GM18858 (cell line): ENCODE data around the gene LPCAT1.
"Not testable (repeated sequence)": the region's sequence is repeated elsewhere in the genome, so short reads cannot be mapped to it uniquely, and the experiment has no call there.

ENCODE experiments used
- ATAC-seq: cut with Tn5 transposase; IDR thresholded peaks from one replicate; pipeline ENCODE4 v1.9.1; 2021; ENCODE audit not compliant: unreplicated experiment

LPCAT1 gene

DNA sequence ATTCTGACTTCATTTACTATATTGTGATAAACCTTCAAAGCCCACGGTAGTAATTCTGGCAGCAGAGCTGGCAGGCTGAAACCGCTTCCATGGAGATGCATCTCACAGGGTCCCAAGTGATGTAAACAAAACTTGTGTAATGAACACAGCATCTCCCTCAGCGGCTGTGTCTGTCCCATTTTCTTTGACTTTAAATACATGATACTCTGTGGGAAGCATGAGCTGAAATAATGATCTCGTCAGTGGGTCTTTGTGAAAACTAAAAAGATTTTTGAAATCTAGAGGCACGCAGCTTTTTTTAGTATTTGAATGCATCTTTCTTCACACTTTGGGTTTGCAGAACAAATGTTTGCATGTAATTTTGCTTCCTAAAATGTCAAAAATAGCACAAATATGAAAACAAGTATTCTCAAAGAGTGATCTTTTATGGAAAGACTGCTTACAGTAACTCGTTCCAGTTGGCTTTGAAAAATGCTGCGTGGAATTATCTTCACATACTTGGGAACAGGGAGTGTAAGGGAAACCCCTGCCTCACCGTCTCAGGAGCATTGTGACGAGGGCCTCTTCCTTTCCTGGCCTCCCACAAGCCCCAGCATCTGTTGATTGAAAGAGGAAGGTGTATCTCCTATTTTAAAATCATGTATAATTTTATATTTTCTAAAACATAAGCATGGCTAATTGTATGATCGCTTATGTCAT, 18.1 kb upstream of the LPCAT1 start:
- ATAC-seq = no peak

DNA sequence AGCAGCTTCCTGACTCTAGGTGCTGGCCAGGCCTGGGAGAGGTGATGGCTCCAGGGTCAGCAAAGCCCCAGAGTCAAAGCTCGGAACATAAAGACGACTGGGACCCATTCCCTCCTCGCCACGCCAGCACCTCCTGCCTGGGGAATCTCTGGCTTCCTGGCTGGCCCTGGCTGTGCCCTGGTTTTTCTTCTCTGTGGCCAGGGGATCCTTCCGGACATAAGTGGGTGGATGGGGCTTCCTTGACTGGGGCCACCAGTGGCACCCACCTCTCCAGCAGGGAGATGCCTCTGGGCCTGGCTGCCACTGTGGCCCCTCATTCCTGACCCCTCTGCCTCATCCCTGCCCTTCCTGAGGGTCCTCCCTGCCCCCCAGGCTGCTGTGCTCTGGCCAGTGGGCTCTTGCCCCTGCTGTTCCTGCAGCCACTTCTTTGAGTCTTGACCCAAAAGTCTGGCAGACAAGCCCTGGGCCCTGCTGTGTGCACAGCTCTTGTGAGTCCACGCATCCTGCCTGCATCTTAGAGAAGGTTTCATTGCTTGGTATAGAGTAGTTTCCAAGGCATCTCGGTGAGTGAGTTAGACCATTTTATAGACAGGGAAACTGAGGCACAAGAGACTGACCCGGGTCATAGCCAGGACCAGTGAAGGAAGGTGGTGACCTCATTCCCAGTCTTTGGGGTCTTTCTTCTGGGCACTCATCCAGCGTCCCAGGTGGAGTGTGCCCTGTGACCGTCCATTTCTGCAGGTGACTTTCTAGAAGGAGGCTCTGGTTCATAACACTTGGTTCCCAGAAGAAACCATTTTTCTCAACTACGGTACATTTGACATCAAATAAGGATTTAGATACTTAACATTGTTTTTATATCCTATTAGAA, 17.3 kb upstream of the LPCAT1 start:
- no peak for ATAC-seq

DNA sequence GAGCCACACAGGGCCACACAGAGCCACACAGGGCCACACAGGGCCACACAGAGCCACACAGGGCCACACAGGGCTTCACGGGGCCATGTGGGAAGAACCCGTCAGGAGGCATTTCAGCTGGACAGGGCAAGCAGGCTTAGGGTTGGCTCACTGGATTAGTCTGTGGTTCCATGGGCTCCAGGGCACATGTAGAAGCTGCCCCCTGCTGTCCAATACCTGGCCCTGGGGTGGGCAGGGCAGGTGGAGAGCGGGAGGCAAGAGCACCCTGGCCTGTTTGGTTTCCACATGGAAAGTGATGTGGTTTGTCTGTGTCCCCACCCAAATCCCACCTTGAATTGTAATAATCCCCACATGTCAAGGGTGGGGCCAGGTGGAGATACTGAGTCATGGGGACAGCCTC, 16.4 kb upstream of the LPCAT1 start:
- ATAC-seq = no peak

DNA sequence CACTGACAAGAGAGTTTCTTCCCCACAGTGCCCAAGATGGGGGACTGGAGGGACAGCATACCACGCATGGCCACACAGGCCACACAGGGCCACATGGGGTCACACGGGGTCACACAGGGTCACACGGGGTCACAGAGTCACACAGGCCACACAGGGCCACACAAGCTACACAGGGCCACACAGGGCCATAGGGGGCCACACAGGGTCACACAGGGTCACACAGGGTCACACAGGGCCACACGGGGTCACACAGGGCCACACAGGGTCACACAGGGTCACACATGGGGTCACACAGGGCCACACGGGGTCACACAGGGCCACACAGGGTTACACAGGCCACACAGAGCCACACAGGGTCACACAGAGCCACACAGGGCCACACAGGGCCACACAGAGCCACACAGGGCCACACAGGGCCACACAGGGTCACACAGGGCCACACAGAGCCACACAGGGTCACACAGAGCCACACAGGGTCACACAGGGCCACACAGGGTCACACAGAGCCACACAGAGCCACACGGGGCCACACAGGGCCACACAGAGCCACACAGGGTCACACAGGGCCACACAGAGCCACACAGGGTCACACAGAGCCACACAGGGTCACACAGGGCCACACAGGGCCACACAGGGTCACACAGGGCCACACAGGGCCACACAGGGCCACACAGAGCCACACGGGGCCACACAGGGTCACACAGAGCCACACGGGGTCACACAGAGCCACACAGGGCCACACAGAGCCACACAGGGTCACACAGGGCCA, 15.8 kb upstream of the LPCAT1 start:
- not testable (repeated sequence) for ATAC-seq

DNA sequence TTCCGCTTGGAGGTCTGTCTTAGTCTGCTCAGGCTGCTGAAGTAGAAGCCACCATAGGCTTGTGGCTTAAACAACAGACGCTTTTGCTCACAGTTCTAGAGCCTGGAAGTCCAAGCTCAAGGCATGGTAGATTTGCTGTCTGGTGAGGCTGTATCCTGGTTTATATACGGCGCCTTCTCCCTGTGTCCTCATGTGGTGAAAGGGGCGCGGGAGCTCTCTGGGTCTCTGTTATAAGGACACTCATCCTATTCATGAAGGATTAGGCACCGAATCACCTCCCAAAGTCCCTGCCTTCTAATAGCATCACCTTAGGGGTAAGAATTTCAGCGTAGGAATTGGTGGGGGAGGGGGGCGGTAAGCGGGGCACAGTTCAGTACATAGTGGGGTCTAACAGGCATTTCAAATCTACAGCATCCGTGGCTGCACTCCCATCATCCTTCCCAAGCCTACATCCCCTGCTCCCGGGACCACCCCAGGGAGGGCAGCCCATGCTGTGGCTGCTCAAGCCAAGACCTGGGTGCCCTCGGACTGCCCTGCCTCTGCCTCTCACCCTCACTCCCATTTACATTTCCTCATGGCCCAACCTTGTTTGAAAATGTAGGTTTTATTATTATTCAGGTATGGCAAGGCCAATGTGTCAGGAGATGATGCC, 15.1 kb upstream of the LPCAT1 start:
- ATAC-seq = no peak

DNA sequence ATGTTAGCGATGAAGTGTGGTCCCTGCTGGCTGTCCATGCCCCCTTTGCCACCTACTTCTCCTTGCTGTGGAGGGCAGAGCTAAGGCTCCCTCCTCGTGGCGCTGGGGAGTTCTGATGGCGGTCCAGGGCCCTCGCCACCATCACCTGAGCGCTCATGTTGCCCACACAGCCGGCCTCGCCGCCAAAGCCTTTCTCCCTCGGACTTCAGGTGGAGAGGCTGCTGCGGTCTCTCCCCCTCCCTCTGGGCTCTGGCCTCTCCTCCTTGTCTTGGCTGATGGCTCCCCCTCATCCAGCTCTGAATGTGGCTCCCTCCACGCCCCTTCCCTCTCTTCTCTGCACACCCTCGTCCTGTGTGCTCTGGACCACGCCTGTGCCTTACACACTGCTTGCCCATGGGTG, 14.5 kb upstream of the LPCAT1 start:
- ATAC-seq = no peak

DNA sequence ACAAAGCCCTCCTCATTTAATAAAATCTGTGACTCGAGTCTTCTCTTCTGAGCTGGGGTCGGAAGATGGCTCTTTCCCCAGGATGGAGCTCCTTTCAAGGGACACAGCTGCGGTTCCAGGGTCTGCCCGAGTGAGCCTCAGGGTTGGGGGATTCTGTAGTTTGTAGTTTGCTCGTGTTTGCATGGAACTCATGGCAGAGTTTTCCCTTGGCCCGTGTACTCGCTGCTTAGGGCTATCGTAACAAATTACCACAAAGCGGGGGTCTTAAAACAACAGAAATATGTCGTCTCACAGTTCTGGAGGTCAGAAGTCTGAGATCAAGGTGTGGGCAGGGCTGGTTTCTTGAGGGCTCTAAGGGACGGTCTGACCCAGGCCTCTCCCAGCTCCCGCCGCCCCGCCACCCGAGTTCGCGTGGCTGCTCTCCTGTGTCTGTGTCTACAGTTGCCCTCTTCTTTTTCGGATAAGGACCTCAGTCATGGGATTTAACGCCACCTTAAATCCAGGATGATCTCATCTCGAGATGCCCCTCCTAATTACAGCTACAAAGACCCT, 13.9 kb upstream of the LPCAT1 start:
- ATAC-seq = no peak

DNA sequence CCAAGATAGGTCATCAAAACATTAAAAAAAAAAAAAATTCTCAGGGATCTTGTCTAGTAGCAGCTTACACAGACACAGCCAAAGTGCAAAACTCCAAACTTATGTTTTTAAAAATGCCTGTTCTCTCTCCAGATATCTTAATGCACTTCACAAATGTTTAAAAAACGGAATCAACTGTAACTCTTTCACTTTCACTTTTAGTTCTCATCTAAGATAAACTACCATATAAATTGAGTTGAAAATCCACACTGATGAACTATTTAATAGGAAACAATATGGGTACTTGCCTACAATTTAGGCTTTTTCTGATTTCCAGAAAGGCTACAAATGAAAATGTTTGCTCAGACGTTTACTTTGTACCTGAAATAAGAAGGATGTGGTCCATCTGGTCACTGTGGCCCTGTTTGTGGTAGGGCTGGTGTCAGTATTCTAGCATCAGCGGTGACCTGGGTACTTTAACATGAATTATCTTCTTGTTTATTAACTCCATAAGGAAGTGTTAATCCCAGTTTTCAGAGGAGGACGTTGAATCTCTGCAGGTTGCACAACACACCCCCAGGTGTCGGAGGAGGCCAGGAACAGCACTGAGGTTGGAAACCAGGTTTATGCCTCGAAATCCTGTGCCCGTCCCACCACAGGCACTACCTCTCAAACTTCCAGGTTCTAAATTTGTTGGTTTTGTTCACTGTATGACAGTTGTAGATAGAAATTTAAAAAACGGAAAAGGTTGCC, 13.3 kb upstream of the LPCAT1 start:
- ATAC-seq = no peak

DNA sequence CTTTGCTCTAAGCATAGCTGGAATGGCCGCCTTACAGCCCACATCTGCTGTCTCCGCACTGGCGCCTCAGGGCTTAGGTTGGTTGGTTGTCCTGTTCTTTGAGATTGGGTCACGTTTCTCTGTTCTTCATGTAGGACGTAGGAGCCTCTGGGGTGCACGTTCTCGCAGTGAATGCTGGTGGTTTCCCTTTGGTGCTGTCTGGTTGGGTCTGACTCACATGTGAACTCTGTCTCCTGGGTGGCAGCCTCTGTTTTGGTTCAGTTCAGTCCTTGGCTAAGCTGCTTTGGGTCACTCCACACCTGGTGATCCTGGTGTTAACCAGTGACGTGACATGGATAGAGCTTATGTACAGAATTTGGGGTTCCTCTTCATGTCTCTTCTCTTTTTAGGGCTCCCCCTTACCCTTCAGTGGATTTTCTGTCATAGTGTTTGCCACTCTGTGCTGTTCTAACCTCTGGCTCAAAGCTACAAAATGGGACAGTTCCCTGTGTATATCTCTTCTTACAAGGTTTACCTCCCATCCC, 12.6 kb upstream of the LPCAT1 start:
- ATAC-seq = peak; percentile 97

DNA sequence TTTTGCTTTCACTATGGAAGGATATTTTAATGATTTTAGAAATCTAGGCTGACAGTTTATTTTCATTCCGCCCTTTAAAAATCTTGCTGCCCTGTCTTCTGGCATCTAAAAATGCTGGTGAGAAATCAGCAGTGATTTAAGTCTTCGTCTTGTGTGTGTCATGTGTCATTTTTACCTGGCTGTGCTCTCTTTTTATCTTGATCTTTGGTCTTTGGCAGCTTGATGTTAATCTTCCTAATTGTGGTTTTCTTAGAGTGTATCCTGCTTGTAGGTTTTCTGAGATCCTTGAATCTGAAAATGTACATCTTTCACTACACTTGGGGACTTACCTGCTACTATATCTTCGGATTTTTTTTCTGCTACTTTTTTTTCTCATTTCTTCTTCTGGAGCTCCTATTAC, 11.9 kb upstream of the LPCAT1 start:
- ATAC-seq = no peak

DNA sequence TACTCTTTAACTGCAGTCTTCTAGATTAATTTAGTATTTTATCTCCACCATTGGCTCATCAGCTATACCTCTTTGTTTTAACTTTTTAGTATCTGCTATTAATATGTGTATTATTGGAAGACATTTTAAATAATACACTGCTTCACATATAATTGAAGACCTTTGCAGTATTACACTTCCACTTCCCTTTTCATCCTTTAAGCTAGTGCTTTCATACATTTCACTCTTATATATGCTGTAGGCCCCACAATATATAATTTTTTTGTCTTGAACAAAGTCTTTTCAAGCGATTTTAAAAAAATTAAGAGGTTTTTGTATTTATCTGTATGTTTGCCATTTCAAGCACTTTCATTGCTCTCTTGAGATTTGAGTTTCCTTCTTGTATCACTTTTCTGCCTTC, 8.6 kb upstream of the LPCAT1 start:
- no peak for ATAC-seq

DNA sequence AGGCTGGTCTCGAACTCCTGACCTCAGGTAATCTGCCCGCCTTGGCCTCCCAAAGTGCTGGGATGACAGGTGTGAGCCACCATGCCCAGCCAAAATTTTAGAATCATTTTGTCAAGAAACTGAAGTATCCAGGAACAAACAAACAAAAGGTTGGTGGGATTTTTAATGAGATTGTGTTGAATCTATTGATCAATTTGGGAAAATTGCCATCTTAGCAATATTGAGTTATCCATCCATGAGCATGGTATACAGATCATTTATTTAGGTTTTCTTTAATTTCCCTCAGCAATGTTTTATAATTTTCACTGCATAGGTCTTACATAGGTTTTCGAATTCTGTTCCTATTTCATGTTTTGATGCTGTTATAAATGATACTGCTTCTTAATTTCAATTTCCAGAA, 5.7 kb upstream of the LPCAT1 start:
- ATAC-seq = no peak

DNA sequence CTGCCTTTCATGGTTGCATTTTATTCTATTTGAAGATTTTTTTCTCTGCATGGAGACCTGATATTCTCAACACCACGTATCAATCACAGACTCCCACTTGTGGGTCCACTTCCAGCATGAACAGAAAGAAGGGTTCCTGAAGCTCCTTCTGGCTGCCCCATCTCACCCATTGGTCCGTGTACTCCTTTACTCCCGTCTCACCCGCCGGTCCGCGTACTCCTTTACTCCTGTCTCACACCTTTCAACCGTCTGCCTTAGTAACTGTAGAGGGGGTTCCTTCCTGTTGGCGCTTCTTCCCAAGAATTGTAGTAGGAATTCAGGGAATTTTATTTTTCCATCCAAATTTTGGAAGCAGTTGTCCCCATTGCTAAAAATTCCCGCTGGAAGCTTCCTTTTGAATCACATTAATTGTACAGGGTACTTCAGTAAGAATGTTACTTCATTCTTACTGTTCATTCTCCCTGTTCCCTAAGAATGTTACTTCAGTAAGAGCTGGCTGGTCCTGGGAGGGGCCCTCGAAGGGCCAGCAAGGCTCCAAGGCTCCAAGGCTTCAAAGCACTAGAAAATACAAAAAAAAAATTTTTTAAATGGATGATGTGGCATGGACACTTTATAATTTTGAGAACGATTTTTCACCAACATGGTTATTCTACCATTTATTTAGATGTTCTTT, 3.9 kb upstream of the LPCAT1 start:
- ATAC-seq = no peak

DNA sequence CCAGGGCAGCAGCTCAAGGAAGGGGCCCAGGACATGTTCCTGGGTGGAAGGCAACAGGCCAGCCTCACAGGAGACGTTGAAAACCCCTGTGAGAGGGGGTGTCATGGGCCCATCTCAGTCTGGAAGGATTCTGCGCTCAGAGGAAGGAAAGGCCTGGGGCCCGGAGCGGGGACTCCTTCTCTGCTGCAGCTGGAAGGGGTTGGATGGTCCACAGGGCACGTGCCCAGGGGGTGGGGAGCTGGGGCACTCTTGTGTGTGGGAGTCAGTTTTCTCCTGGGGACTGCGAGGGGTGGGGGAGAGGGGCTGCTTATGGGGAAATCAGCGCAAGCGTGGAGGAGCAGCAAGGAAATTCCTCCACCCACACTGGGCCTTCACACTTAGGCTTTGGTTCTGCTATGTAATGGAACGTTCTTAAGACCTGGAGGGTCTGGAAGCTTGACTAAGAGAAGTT, 2.9 kb upstream of the LPCAT1 start:
- no peak for ATAC-seq

DNA sequence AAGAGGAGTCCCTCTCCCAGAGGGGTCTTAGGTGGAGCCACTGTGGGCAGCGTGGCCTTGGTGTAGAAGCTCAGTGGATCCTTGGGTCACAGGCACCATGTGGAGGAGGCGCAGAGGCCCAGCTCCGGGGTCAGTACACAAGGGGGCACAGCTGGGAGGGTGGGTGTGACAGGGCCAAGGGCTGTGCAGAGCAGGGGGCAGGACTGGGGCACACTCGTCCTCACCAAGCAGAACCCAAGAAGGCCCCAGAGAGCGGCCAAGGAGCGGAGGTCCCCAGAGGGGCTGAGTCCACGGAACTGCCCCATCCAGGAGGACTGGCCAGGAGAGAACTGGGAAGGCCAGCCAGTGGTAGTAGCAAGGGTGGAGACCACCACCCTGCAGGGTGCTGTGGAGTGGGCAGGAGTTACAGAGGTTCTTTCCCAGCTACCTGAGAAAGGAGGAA, 2.5 kb upstream of the LPCAT1 start:
- no peak for ATAC-seq

DNA sequence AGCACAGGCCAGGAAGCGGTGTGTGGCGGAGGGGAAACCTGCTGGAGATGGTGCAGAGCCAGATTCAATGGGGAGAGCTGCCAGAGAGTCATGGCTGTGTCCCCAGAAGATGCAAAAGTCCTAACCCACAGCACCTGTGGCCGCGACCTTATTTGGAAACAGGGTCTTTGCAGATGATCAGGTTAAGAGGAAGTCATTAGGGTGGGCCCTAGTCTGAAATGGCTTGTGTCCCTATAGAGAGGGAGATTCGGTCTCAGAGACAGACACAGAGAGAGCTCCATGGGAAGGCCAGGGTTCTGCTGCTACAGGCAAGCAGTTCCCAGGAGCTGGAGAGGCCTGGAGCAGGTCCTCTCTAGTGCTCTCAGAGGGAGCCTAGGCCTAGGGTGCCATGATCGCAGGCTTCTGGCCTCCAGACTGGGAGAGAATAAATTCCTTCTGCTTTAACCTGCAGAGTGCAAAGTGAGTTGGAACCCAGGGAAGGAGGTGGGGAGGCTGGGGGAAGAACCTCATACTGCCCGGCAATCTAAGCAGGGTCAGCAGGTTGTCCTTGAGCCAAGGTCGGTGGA, 1.9 kb upstream of the LPCAT1 start:
- ATAC-seq = no peak

DNA sequence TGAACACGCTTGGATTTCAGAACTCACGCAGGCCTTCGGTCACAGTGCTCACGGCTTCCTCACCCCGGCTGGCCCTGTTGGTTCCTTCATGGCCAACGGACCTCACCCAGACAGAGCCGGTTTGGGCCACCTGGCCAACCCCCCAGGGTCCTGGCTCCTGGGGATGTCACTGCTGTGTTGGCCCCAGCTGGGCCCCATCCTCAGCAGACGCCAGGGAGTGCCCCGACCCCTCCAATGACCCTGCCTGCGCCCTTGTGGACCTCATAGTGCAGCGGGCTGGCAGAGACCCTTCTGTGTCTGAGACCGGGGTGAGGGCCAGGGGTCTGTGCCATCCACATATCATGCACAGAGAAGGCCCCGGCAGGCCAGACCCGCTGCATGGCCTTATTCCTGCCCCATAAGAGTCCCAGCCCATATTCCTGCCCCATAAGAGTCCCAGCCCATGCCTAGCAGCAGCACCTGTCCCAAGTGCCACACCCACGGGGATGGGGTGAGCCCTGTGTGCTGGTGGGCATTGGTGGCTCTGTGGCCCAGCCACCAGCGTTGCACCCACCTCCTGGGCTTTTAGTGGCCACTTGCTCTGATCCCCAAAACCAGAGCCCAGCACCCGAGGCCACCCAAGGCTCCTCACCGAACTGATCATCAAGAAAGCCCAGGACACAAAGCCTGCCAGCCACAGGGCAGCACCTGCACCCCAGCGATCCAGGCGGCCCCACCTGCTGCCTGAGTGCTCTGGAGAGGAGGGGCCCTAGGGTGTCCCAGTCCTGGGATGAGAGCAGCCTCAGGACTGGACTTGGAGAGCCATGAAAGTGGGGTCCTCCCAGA, 1.3 kb upstream of the LPCAT1 start:
- ATAC-seq = no peak

DNA sequence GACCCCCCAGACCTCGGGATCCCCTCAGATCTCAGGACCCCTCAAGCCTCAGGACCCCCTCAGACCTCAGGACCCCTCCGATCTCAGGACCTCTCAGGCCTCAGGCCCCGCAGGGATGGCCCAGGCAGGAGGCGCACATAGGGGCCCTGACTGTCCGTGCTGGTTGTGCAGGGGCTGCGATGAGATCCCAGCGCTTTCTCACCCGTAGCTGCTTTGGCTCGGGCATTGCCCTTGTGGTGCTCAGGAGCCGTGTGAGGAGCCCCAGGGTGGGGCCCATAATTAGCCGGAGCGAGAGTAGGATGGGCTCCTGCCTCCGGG, 680 bp upstream of the LPCAT1 start:
- ATAC-seq = no peak

DNA sequence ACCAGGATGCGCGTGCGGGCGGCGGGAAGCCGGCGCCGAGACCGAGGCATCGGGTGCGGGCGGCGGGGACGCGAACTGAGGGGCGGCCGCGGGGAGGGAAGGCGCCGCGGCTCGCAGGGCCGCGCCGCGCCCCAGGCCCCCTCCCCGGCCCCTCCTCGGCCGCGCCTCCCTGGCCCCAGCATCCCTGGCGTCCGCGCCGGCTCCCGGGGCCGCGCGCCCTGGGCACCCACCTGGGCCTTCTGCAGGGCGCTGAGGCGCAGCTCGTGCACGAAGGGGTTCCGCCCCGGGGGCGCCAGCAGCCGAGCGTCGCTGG, 324 bp downstream of the LPCAT1 start:
- ATAC-seq = peak; percentile 24
